GM23338 (cell line): ENCODE measurements around the gene OSBPL10. TPM values are rescaled to one million over a fixed set of nuclear protein-coding genes. Genes with fewer than 3 reads are reported as not detected.

ENCODE experiments used
- ATAC-seq: fragments of 200-7000 bp; cut with Tn5 transposase; 3 replicates; pipeline ENCODE4 v1.9.1; 2020
- DNase-seq: peaks from one replicate; pipeline ENCODE4 v3.0.0-alpha.2; 2015; ENCODE audit warnings: low spot score
- H2AFZ ChIP-seq: fragments of 200-600 bp; sonication (generic); 2 replicates; pipeline ENCODE4 v1.8.0; 2016; ENCODE audit warnings: antibody characterized with exemption, mild to moderate bottlenecking, moderate library complexity
- H3F3A ChIP-seq: fragments of 200-600 bp; sonication (generic); replicated peaks from 2 replicates; pipeline ENCODE4 v1.8.0; 2017; ENCODE audit warnings: antibody characterized with exemption, mixed run types, low read depth
- H3K27ac ChIP-seq: fragments of 200-600 bp; sonication (generic); 2 replicates; pipeline ENCODE4 v1.6.1; 2016; ENCODE audit warnings: low read depth
- H3K27me3 ChIP-seq: fragments of 200-600 bp; sonication (generic); 2 replicates; pipeline ENCODE4 v1.8.0; 2016; ENCODE audit warnings: mild to moderate bottlenecking, mixed run types, moderate library complexity; ENCODE audit not compliant: insufficient read depth
- H3K36me3 ChIP-seq: fragments of 200-600 bp; sonication (generic); 2 replicates; pipeline ENCODE4 v1.8.0; 2016; ENCODE audit warnings: mild to moderate bottlenecking; ENCODE audit not compliant: insufficient read depth
- H3K4me1 ChIP-seq: fragments of 200-600 bp; sonication (generic); 2 replicates; pipeline ENCODE4 v1.8.0; 2016; ENCODE audit warnings: mild to moderate bottlenecking, moderate library complexity; ENCODE audit not compliant: insufficient read depth
- H3K4me2 ChIP-seq: fragments of 200-600 bp; sonication (generic); 2 replicates; pipeline ENCODE4 v1.7.1; 2017; ENCODE audit warnings: mixed run types
- H3K4me3 ChIP-seq: fragments of 200-600 bp; sonication (generic); 2 replicates; pipeline ENCODE4 v1.6.1; 2016; ENCODE audit warnings: mixed run types
- H3K79me2 ChIP-seq: fragments of 200-600 bp; sonication (generic); replicated peaks from 2 replicates; pipeline ENCODE4 v1.8.0; 2017; ENCODE audit warnings: mild to moderate bottlenecking; ENCODE audit not compliant: insufficient read depth
- H3K9me2 ChIP-seq: fragments of 200-600 bp; sonication (generic); 2 replicates; pipeline ENCODE4 v1.8.0; 2017; ENCODE audit not compliant: insufficient read depth
- H4K20me1 ChIP-seq: fragments of 200-600 bp; sonication (generic); replicated peaks from 2 replicates; pipeline ENCODE4 v1.8.0; 2017; ENCODE audit warnings: mild to moderate bottlenecking; ENCODE audit not compliant: insufficient read depth
- H3K27ac Mint-ChIP-seq: 2 replicates; pipeline ENCODE4 v1.8.0; 2020; ENCODE audit warnings: inconsistent platforms, mild to moderate bottlenecking, moderate library complexity, mixed read lengths
- H3K27me3 Mint-ChIP-seq: 3 replicates; pipeline ENCODE4 v1.8.0; 2022; ENCODE audit warnings: low read depth, mild to moderate bottlenecking, moderate library complexity, mixed read lengths, inconsistent platforms; ENCODE audit not compliant: insufficient read depth, poor library complexity
- H3K36me3 Mint-ChIP-seq: 3 replicates; pipeline ENCODE4 v1.8.0; 2021; ENCODE audit warnings: low read depth, mild to moderate bottlenecking, inconsistent platforms, moderate library complexity, mixed read lengths
- H3K4me1 Mint-ChIP-seq: 3 replicates; pipeline ENCODE4 v1.8.0; 2020; ENCODE audit warnings: mild to moderate bottlenecking, inconsistent platforms, mixed read lengths
- H3K4me3 Mint-ChIP-seq: 3 replicates; pipeline ENCODE4 v1.8.0; 2021; ENCODE audit warnings: moderate library complexity, mild to moderate bottlenecking, inconsistent platforms, mixed read lengths
- H3K9me3 Mint-ChIP-seq: 3 replicates; pipeline ENCODE4 v1.8.0; 2020; ENCODE audit warnings: moderate library complexity, mild to moderate bottlenecking, inconsistent platforms, mixed read lengths
- CREB1 ChIP-seq: fragments of 250-450 bp; sonication (Bioruptor Pico); IDR thresholded peaks from 2 replicates; pipeline ENCODE4 v1.5.0; 2020; ENCODE audit warnings: low read depth, mild to moderate bottlenecking, moderate library complexity
- CTCF ChIP-seq, 2 experiments: fragments of 200-600 bp in 1 of 2; sonication (generic) in 1 of 2; conservative IDR thresholded peaks; 2 replicates each; pipeline versions ENCODE4 v1.5.1 to v1.6.1; 2016 to 2017; ENCODE audit warnings: antibody characterized with exemption in 2 of 2, low read depth in 2 of 2, mild to moderate bottlenecking in 2 of 2, moderate library complexity in 1 of 2
- ETS1 ChIP-seq: IDR thresholded peaks from 2 replicates; pipeline ENCODE4 v1.6.1; 2016; ENCODE audit warnings: antibody characterized with exemption
- EZH2 ChIP-seq: fragments of 200-600 bp; sonication (generic); IDR thresholded peaks from one replicate; pipeline ENCODE4 v1.8.0; 2017; ENCODE audit warnings: antibody characterized with exemption, mild to moderate bottlenecking, low read depth; ENCODE audit not compliant: unreplicated experiment
- EZH2phosphoT487 ChIP-seq: fragments of 200-600 bp; sonication (generic); IDR thresholded peaks from one replicate; pipeline ENCODE4 v1.8.1; 2018; ENCODE audit warnings: antibody characterized with exemption; ENCODE audit not compliant: unreplicated experiment
- NANOG ChIP-seq: IDR thresholded peaks from 2 replicates; pipeline ENCODE4 v1.6.1; 2016; ENCODE audit warnings: antibody characterized with exemption, borderline replicate concordance
- POLR2AphosphoS5 ChIP-seq: IDR thresholded peaks from 2 replicates; pipeline ENCODE4 v1.6.1; 2016; ENCODE audit warnings: antibody characterized with exemption, low read depth
- REST ChIP-seq: IDR thresholded peaks from one replicate; pipeline ENCODE4 v1.6.1; 2018; ENCODE audit warnings: antibody characterized with exemption; ENCODE audit not compliant: unreplicated experiment
- STAT1 ChIP-seq: IDR thresholded peaks from one replicate; pipeline ENCODE4 v1.6.1; 2016; ENCODE audit warnings: antibody characterized with exemption; ENCODE audit not compliant: unreplicated experiment
- ZNF114 ChIP-seq: fragments of 250-450 bp; sonication (Bioruptor Pico); IDR thresholded peaks from 2 replicates; pipeline ENCODE4 v1.5.0; 2020; ENCODE audit warnings: mild to moderate bottlenecking, moderate library complexity
- ZNF331 ChIP-seq: fragments of 250-450 bp; sonication (Bioruptor Pico); IDR thresholded peaks from 2 replicates; pipeline ENCODE4 v1.5.0; 2020; ENCODE audit warnings: low read depth, mild to moderate bottlenecking, moderate library complexity
- ZNF462 ChIP-seq: fragments of 250-450 bp; sonication (Bioruptor Pico); IDR thresholded peaks from 2 replicates; pipeline ENCODE4 v1.5.0; 2020; ENCODE audit warnings: mild to moderate bottlenecking, moderate library complexity
- polyA plus RNA-seq: library from polyadenylated mRNA; unstranded; fragments of >200 nt; fragmentation: Nextera tagmentation; extraction: Ambion mirVana; gene quantifications from 2 replicates; pipeline ENCODE4 v1.2.1, GENCODE V29; 2016
- total RNA-seq: library from RNA; depleted of rRNA; stranded (reverse); fragments of >200 nt; shearing (Covaris generic); gene quantifications from 2 replicates; pipeline ENCODE4 v1.2.3, GENCODE V29; 2014

The OSBPL10 gene
- total and polyA plus RNA-seq, 2 experiments from 2014 or later, result 23.8 to 149 TPM

GRCh38 chr3:31948280-31948679, 32.8 kb downstream of the OSBPL10 start:
- peaks cover 27% of the 10 kb centered on the region for H4K20me1 ChIP-seq
- H3K27me3 Mint-ChIP-seq, result peaks cover 6% of the 10 kb centered on the region
- DNase-seq (no peak), ATAC-seq (no peak)
- peaks cover 52% of the 10 kb centered on the region for H3K4me1 Mint-ChIP-seq
- no peak for TF ChIP-seq ZNF462 (CRISPR knock-in tag)
- TF ChIP-seq POLR2AphosphoS5, result no peak
- TF ChIP-seq REST, result no peak
- no peak for TF ChIP-seq ZNF331 (CRISPR knock-in tag)
- TF ChIP-seq ETS1, result no peak
- TF ChIP-seq EZH2phosphoT487, result no peak
- TF ChIP-seq ZNF114 (CRISPR knock-in tag), result no peak
- TF ChIP-seq EZH2, result no peak
- no peak for TF ChIP-seq STAT1
- no peak for TF ChIP-seq NANOG
- no peak for TF ChIP-seq CTCF (conservative IDR thresholded peaks at IDR 0.05; ENCODE audit: low read depth in 2 of 2)
- no peak for TF ChIP-seq CREB1 (CRISPR knock-in tag)
- H3F3A ChIP-seq, result no peaks in the 10 kb centered on the region
- peaks cover 11% of the 10 kb centered on the region for H3K9me3 Mint-ChIP-seq
- no peak overlapping the region for H3K27ac Mint-ChIP-seq
- no peaks in the 10 kb centered on the region for H3K27me3 ChIP-seq
- H3K4me2 ChIP-seq, result peak overlapping the region; percentile 2
- H2AFZ ChIP-seq, result no peak overlapping the region
- no peak overlapping the region for H3K4me3 ChIP-seq
- H3K27ac ChIP-seq, result no peak overlapping the region
- H3K36me3 Mint-ChIP-seq, result peaks cover 32% of the 10 kb centered on the region
- H3K79me2 ChIP-seq, result peaks cover 100% of the 10 kb centered on the region
- H3K9me2 ChIP-seq, result no peaks in the 10 kb centered on the region
- H3K4me3 Mint-ChIP-seq, result no peak overlapping the region
- no peaks in the 10 kb centered on the region for H3K36me3 ChIP-seq
- peaks cover 62% of the 10 kb centered on the region for H3K4me1 ChIP-seq
